CD4-positive, alpha-beta memory T cell (primary cell): ENCODE results near the gene LTB4R2. TPM values are rescaled to one million over a fixed set of nuclear protein-coding genes. Genes with fewer than 3 reads are reported as not detected.

Source experiments
- CTCF ChIA-PET: fragments of 350-600 bp; sonication (Branson Sonifier 250); formaldehyde crosslinking; loops from one replicate; lab custom pipeline; 2021; ENCODE audit warnings: inconsistent platforms; ENCODE audit not compliant: partially characterized antibody; lab: Charles Lee
- POLR2A ChIA-PET: fragments of 350-600 bp; sonication (Branson Sonifier 250); formaldehyde crosslinking; loops from one replicate; lab custom pipeline; 2021; ENCODE audit not compliant: partially characterized antibody; lab: Charles Lee
- DNase-seq, 5 donors: peaks; one replicate each; pipeline versions ENCODE4 v3.0.0 to v3.0.0-alpha.2; 2020 to 2022; ENCODE audit warnings: mixed read lengths in 1 of 5
- H3K27ac ChIP-seq: one replicate; pipeline ENCODE4 v1.7.0; 2013; ENCODE audit warnings: low read depth, low read length
- H3K27me3 ChIP-seq: 2 replicates; pipeline ENCODE4 v1.7.0; 2013; ENCODE audit warnings: mild to moderate bottlenecking, low read length, moderate library complexity; ENCODE audit not compliant: insufficient read depth
- H3K36me3 ChIP-seq: 2 replicates; pipeline ENCODE4 v1.7.0; 2013; ENCODE audit warnings: mild to moderate bottlenecking, low read length, moderate library complexity; ENCODE audit not compliant: insufficient read depth
- H3K4me1 ChIP-seq: 2 replicates; pipeline ENCODE4 v1.7.0; 2013; ENCODE audit warnings: mild to moderate bottlenecking, low read length, moderate library complexity; ENCODE audit not compliant: insufficient read depth
- H3K4me3 ChIP-seq, 2 donors: one replicate each; pipeline ENCODE4 v1.7.0; 2013; ENCODE audit warnings: low read length in 2 of 2, mild to moderate bottlenecking in 1 of 2
- H3K9me3 ChIP-seq, 2 donors: one replicate each; pipeline ENCODE4 v1.7.0; 2013; ENCODE audit warnings: low read length in 2 of 2, control low read depth in 1 of 2; ENCODE audit not compliant: control insufficient read depth in 1 of 2
- H3K27ac Mint-ChIP-seq, 7 donors: one replicate each; pipeline ENCODE4 v1.8.0; 2020 to 2021; ENCODE audit warnings: mixed read lengths in 7 of 7, mild to moderate bottlenecking in 6 of 7, inconsistent platforms in 3 of 7, moderate library complexity in 3 of 7
- H3K27me3 Mint-ChIP-seq, 2 donors: one replicate each; pipeline ENCODE4 v1.8.0; 2020 to 2021; ENCODE audit warnings: mixed read lengths in 2 of 2
- H3K36me3 Mint-ChIP-seq, 2 donors: one replicate each; pipeline ENCODE4 v1.8.0; 2020 to 2021; ENCODE audit warnings: mixed read lengths in 2 of 2, inconsistent platforms in 1 of 2, mild to moderate bottlenecking in 1 of 2
- H3K4me1 Mint-ChIP-seq, 4 donors: one replicate each; pipeline ENCODE4 v1.8.0; 2020 to 2021; ENCODE audit warnings: mixed read lengths in 4 of 4, mild to moderate bottlenecking in 1 of 4
- H3K4me3 Mint-ChIP-seq, 8 donors: one replicate each; pipeline ENCODE4 v1.8.0; 2020 to 2021; ENCODE audit warnings: mixed read lengths in 8 of 8, mild to moderate bottlenecking in 7 of 8, moderate library complexity in 6 of 8, inconsistent platforms in 3 of 8
- H3K9me3 Mint-ChIP-seq, 8 donors: one replicate each; pipeline ENCODE4 v1.8.0; 2020 to 2021; ENCODE audit warnings: mixed read lengths in 8 of 8, mild to moderate bottlenecking in 5 of 8, inconsistent platforms in 3 of 8, moderate library complexity in 1 of 8
- intact Hi-C: fragments of 100-400 bp; cut with micrococcal nuclease; formaldehyde crosslinking; loops from one replicate; pipeline ENCODE4 v1.15.1; 2023
- polyA plus RNA-seq, 2 donors: library from polyadenylated mRNA; unstranded; fragments of 300-500 nt; fragmentation: Illumina TruSeq; gene quantifications; one replicate each; pipeline ENCODE4 v1.2.3, GENCODE V29; 2021
- total RNA-seq, 2 experiments: library from RNA; stranded (reverse); gene quantifications; one replicate each; pipeline ENCODE4 v1.2.3, GENCODE V29; 2021

LTB4R2 gene
- total and polyA plus RNA-seq, 4 experiments from 2014 or later, result 2.3 to 18.8 (median 10.6) TPM

DNA sequence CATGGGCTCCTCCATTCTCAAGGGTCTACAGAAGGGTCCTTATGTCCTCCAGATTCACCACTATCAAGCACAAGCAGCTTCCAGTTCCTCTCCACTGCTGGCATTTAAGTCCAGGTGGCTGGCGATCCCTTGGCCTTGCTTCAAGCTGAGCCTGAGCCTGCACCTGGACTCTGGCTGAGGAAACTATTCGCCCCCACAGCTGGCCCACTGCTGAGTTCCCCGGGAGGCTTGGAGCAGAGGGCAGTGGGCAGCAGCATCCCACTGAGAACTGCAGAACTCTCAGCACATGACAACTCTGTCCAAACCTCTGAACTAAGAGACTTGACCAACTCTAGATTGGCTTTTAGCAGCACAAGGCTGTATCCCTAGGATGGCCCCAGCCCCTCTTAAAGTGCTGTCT lies 27.2 kb upstream of the LTB4R2 start:
- intact Hi-C loops, result no loop called here
- no peaks in the 10 kb centered on the region for H3K27me3 ChIP-seq
- no peak overlapping the region for H3K4me3 ChIP-seq
- no peaks in the 10 kb centered on the region for H3K27me3 Mint-ChIP-seq
- no peaks in the 10 kb centered on the region for H3K36me3 ChIP-seq
- H3K4me1 Mint-ChIP-seq, result peaks cover 17 to 36% (median 22%) of the 10 kb centered on the region in 4 donors
- POLR2A ChIA-PET, result interaction anchor here (0.6 to 0.8 kb wide), 2 partner anchors 11 to 41 kb away, joined by 3 to 4 read pairs; partner anchors contain the start of gene TINF2
- H3K4me3 Mint-ChIP-seq, result no peak overlapping the region
- no peaks in the 10 kb centered on the region for H3K9me3 ChIP-seq
- peaks cover 22% of the 10 kb centered on the region for H3K4me1 ChIP-seq
- H3K9me3 Mint-ChIP-seq, result no peaks in the 10 kb centered on the region
- no peak for DNase-seq
- no peaks in the 10 kb centered on the region for H3K36me3 Mint-ChIP-seq
- no peak overlapping the region for H3K27ac ChIP-seq
- peak overlapping the region in 1 of 7 donors; percentile 68 for H3K27ac Mint-ChIP-seq
- CTCF ChIA-PET, result interaction anchor here (1.1 to 1.7 kb wide), 7 partner anchors 10 to 67 kb away, joined by 3 to 10 read pairs (median 4); partner anchors contain the start of genes CIDEB, MDP1 and TINF2

DNA sequence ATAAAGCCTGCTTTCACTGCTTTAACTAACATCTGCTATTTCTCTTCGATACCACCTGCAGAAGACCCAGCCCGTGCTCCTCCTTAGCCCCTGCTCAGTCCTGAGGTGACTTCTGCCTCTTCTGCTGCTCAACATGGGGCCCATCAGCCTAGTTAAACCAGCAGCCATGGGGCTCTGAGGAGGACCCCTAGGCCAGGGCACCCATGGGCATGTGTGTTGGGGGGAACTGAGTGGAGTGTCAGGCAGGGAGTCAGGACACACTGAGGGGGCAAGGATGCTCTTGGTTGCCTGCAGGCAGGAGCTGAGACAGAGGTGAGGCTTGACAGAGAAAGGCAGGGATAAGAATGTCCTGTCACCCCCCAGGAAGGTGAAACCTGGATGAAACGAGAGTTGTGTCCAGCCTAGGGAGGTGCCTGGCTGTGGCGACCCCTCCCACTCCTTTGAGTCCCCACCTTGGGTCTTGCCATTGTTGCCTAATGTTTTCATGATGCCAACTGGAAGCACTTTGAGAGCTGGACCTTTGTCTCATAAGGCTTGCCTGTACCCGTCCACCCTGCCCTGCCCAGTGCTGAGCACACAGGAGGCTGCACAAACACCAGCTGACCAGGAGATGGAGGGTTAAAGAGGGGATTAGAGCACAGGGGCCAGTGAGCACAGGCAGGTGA lies 26.0 kb upstream of the LTB4R2 start:
- ChIA-PET CTCF (interaction anchor here (1.1 to 1.7 kb wide), 7 partner anchors 9 to 68 kb away, joined by 3 to 10 read pairs (median 4); partner anchors contain the start of genes CIDEB, MDP1 and RABGGTA), POLR2A (no interaction called here)
- Mint-ChIP-seq H3K4me1 (peaks cover 10 to 24% (median 14%) of the 10 kb centered on the region in 4 donors), H3K27me3 (no peaks in the 10 kb centered on the region), H3K27ac (peak overlapping the region in 3 of 7 donors; percentile 11 to 48 (median 39)), H3K4me3 (no peak overlapping the region), H3K36me3 (peaks cover 0 to 2% of the 10 kb centered on the region in 2 donors), H3K9me3 (no peaks in the 10 kb centered on the region)
- intact Hi-C loops, result no loop called here
- Histone ChIP-seq H3K9me3 (no peaks in the 10 kb centered on the region), H3K27me3 (no peaks in the 10 kb centered on the region), H3K4me3 (no peak overlapping the region), H3K36me3 (no peaks in the 10 kb centered on the region), H3K27ac (no peak overlapping the region), H3K4me1 (peaks cover 15% of the 10 kb centered on the region)
- DNase-seq, result no peak

DNA sequence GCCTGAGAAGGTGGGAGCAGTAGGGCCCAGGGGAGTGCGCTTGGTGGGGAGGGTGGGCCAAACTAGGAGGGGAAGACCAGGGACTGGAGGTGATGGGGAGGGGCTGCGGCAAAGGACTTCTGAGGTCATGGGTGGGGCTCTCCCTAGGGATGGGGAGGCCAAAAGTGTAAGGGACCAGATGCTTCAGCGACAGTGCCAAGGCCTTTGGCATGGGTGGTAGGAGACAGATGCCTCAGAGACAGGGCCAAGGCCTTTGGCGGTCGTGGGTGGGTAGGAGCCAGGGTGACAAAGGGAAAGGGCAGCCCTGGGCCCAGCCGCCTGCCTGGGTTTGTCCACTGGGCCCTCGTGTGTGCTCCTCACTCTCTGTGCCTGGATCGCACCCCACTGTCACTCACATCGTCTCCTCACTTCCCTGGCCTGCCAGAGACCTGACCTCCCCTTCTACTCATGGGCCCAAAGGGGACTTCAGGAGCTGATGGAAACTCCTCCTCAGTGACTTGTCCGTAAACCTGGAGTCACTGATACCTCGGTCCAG lies 25.4 kb upstream of the LTB4R2 start:
- no peaks in the 10 kb centered on the region for H3K27me3 ChIP-seq
- H3K36me3 ChIP-seq, result no peaks in the 10 kb centered on the region
- no peak overlapping the region for H3K27ac ChIP-seq
- intact Hi-C loops, result no loop called here
- no peaks in the 10 kb centered on the region for H3K27me3 Mint-ChIP-seq
- H3K9me3 Mint-ChIP-seq, result no peaks in the 10 kb centered on the region
- ChIA-PET POLR2A (interaction anchor here (0.8 kb wide), 1 partner anchor 24 kb away, joined by 3 read pairs; no protein-coding TSS in a partner anchor), CTCF (interaction anchor here (1.5 to 2.1 kb wide), 2 partner anchors 15 to 42 kb away, joined by 3 to 4 read pairs; partner anchors contain the start of gene TINF2)
- H3K9me3 ChIP-seq, result no peaks in the 10 kb centered on the region
- peaks cover 0 to 2% of the 10 kb centered on the region in 2 donors for H3K36me3 Mint-ChIP-seq
- H3K4me3 ChIP-seq, result no peak overlapping the region
- no peak overlapping the region for H3K4me3 Mint-ChIP-seq
- no peak for DNase-seq
- H3K4me1 Mint-ChIP-seq, result peaks cover 3 to 22% (median 10%) of the 10 kb centered on the region in 4 donors
- peak overlapping the region in 1 of 7 donors; percentile 15 for H3K27ac Mint-ChIP-seq
- H3K4me1 ChIP-seq, result peaks cover 11% of the 10 kb centered on the region

DNA sequence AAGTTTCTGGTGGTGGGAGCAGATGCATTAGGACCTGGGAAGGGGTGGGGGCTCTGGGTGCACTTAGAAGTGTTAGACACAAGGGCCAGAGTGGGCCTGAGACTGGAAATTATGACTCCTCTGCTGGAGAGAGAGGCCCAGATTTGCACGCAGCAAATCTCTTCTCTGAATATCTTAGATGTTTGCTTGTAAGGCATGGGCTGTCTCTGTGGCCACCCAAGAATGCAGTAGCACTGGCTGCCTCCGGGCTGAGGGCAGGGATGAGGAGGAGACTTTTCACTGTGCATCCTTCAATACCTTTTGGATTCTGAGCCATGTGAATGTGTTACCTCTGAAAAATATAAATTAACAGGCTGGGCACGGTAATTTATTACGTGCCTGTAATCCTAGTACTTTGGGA lies 24.6 kb upstream of the LTB4R2 start:
- H3K36me3 Mint-ChIP-seq, result peaks cover 6 to 10% of the 10 kb centered on the region in 2 donors
- intact Hi-C loops, result no loop called here
- DNase-seq, result no peak
- Histone ChIP-seq H3K4me1 (peaks cover 11% of the 10 kb centered on the region), H3K27me3 (no peaks in the 10 kb centered on the region), H3K4me3 (no peak overlapping the region), H3K27ac (no peak overlapping the region), H3K36me3 (peaks cover 4% of the 10 kb centered on the region), H3K9me3 (no peaks in the 10 kb centered on the region)
- POLR2A ChIA-PET, result interaction anchor here (0.7 to 0.8 kb wide), 2 partner anchors 23 to 69 kb away, joined by 3 read pairs; no protein-coding TSS in a partner anchor
- CTCF ChIA-PET, result interaction anchor here (2.1 kb wide), 1 partner anchor 43 kb away, joined by 4 read pairs; the partner anchor contains the start of gene TINF2
- no peaks in the 10 kb centered on the region for H3K9me3 Mint-ChIP-seq
- H3K4me1 Mint-ChIP-seq, result peaks cover 2 to 19% (median 8%) of the 10 kb centered on the region in 4 donors
- H3K4me3 Mint-ChIP-seq, result no peak overlapping the region
- H3K27me3 Mint-ChIP-seq, result no peaks in the 10 kb centered on the region
- H3K27ac Mint-ChIP-seq, result peak overlapping the region in 3 of 7 donors; percentile 23 to 48 (median 29)

GRCh38 chr14:24286996-24287395 lies 22.9 kb upstream of the LTB4R2 start:
- CTCF ChIA-PET, result no interaction called here
- H3K4me1 Mint-ChIP-seq, result peaks cover 0 to 20% (median 6%) of the 10 kb centered on the region in 4 donors
- POLR2A ChIA-PET, result no interaction called here

GRCh38 chr14:24289649-24290280 lies 20.2 kb upstream of the LTB4R2 start:
- Mint-ChIP-seq H3K27me3 (no peaks in the 10 kb centered on the region), H3K4me3 (no peak overlapping the region), H3K27ac (peak overlapping the region in 2 of 7 donors; percentile 6 to 46), H3K36me3 (peaks cover 37 to 41% of the 10 kb centered on the region in 2 donors), H3K4me1 (peaks cover 0 to 20% (median 6%) of the 10 kb centered on the region in 4 donors), H3K9me3 (no peaks in the 10 kb centered on the region)
- H3K27ac ChIP-seq, result no peak overlapping the region
- H3K4me3 ChIP-seq, result no peak overlapping the region
- H3K27me3 ChIP-seq, result no peaks in the 10 kb centered on the region
- intact Hi-C loops, result no loop called here
- peaks cover 28% of the 10 kb centered on the region for H3K36me3 ChIP-seq
- no peaks in the 10 kb centered on the region for H3K9me3 ChIP-seq
- ChIA-PET CTCF (interaction anchor here (2.3 to 5.3 kb wide), 2 partner anchors 18 to 47 kb away, joined by 9 to 49 read pairs; partner anchors contain the start of genes CIDEB, LTB4R2 and TINF2), POLR2A (interaction anchor here (0.8 to 2.1 kb wide), 6 partner anchors 10 to 154 kb away, joined by 3 to 14 read pairs (median 3); partner anchors contain the start of genes KHNYN, PSME1, RABGGTA and TINF2)
- peak in 2 of 5 donors; percentile 18 to 68 for DNase-seq
- H3K4me1 ChIP-seq, result peaks cover 12% of the 10 kb centered on the region

More at GRCh38 chr14:24286996-24287395, 22.9 kb upstream of the LTB4R2 start:
- H3K27me3 Mint-ChIP-seq, result no peaks in the 10 kb centered on the region
- H3K36me3 Mint-ChIP-seq, result peaks cover 21 to 25% of the 10 kb centered on the region in 2 donors
- H3K27me3 ChIP-seq, result no peaks in the 10 kb centered on the region
- H3K9me3 Mint-ChIP-seq, result no peaks in the 10 kb centered on the region
- DNase-seq, result no peak
- peak overlapping the region in 1 of 8 donors; percentile 37 for H3K4me3 Mint-ChIP-seq
- H3K4me3 ChIP-seq, result no peak overlapping the region
- intact Hi-C loops, result no loop called here
- H3K27ac Mint-ChIP-seq, result no peak overlapping the region
- peaks cover 12% of the 10 kb centered on the region for H3K4me1 ChIP-seq
- peaks cover 18% of the 10 kb centered on the region for H3K36me3 ChIP-seq
- no peak overlapping the region for H3K27ac ChIP-seq
- no peaks in the 10 kb centered on the region for H3K9me3 ChIP-seq
